ENCODE measurements around the gene ST8SIA6.

DNA sequence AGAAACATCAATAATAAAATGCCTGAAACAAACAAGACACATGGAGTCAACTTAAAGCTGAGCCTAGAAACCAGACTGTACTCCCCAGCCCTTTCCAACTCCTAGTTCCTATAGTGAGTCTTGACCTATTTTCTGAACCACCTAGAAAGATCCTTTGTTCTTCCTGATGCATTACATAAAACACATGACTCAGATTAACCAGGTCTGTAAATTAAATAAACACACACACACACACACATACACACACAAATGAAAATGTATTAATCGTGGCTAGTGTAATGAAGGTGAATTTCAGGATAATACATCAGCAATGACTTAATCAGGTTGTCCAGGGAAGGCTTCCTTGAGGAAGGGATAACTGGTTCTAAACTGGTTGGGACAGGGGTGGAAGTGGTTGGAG lies 104.7 kb downstream of the ST8SIA6 start:
- TF ChIP-seq EZH2 (IDR thresholded peaks at IDR 0.05) (no peak), SIN3A (IDR thresholded peaks at IDR 0.05; ENCODE audit: low read depth) (no peak), CTCF (IDR thresholded peaks at IDR 0.05 in 2 of 3, conservative IDR thresholded peaks at IDR 0.05 in 1 of 3; ENCODE audit: borderline replicate concordance in 1 of 3, insufficient read depth in 1 of 3, low read depth in 2 of 3, low read length in 2 of 3) (no peak), CEBPB (IDR thresholded peaks at IDR 0.05; ENCODE audit: low read depth) (no peak)

Data from HCT116 (cell line).